ENCODE measurements around the gene CCNDBP1.

DNA sequence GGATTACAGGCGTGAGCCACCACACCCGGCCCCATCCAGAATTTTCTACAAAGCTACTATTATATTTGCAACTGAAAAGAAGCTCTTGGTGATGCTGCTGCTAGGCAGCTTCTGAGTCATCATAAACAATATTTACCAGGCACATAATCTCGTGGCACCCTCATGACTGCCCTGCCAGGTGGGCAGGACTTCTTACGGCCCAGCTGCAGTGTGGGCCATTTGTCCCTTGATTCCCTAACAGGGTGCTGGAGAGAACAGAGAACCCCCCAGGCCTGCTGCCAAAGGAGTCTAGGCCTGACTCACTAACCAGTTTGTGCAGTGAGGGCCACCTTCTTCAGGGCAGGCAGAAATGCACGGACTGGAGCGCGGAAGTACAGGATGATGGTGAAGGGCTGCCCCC lies 30.8 kb downstream of the CCNDBP1 start:
- TF ChIP-seq CTCF (IDR thresholded peaks at IDR 0.05) = no peak
- TF ChIP-seq POLR2A (IDR thresholded peaks at IDR 0.05) = no peak
